ENCODE data around the gene R3HCC1L. TPM values are rescaled to one million over a fixed set of nuclear protein-coding genes. Genes with fewer than 3 reads are reported as not detected.

Gene R3HCC1L
- total and polyA plus RNA-seq, 2 of the 4 experiments (the other 2 are of a cell fraction): 8.3 to 14.7 TPM

GRCh38 chr10:98194633-98195032, 60.2 kb downstream of the R3HCC1L start:
- Histone ChIP-seq H3K9ac (ENCODE audit: low read depth, low read length) (no peak overlapping the region), H2AK5ac (ENCODE audit: low read depth, low read length) (no peak overlapping the region), H3K4me2 (ENCODE audit: low read depth, low read length) (no peak overlapping the region), H3K27me3 (ENCODE audit: control insufficient read depth, insufficient read depth, low read length) (no peaks in the 10 kb centered on the region), H2BK120ac (ENCODE audit: low read depth, low read length) (no peak overlapping the region), H3K9me1 (ENCODE audit: insufficient read depth, low read length) (no peaks in the 10 kb centered on the region), H2BK15ac (ENCODE audit: low read depth, low read length) (no peak overlapping the region), H3K4ac (ENCODE audit: low read depth, low read length) (no peak overlapping the region), H3K9me3 (ENCODE audit: control insufficient read depth, insufficient read depth, low read length) (no peaks in the 10 kb centered on the region), H4K91ac (ENCODE audit: insufficient read depth, low read depth, low read length) (no peak overlapping the region), H3K14ac (replicated peaks; ENCODE audit: low read depth, low read length) (no peak overlapping the region), H2BK5ac (ENCODE audit: low read depth, low read length, poor library complexity, severe bottlenecking) (no peak overlapping the region), H3K79me1 (ENCODE audit: low read depth in 1 of 2, low read length in 2 of 2) (peaks cover 4 to 11% of the 10 kb centered on the region in 2 experiments), H4K5ac (ENCODE audit: low read depth, low read length) (no peak overlapping the region), H4K8ac (ENCODE audit: low read depth in 2 of 2, low read length in 2 of 2) (no peak overlapping the region), H3K4me3 (ENCODE audit: insufficient read depth, low read depth, low read length) (no peak overlapping the region), H3K27ac (ENCODE audit: insufficient read depth, low read length) (no peak overlapping the region), H3K56ac (ENCODE audit: extremely low read depth, insufficient read depth, low read length) (no peak overlapping the region), H3K36me3 (ENCODE audit: control insufficient read depth, insufficient read depth, low read length) (no peaks in the 10 kb centered on the region), H3K23ac (ENCODE audit: low read depth, low read length) (no peak overlapping the region), H4K20me1 (ENCODE audit: insufficient read depth, low read length) (0 out of 2 replicates have a peak, but pooled peaks cover 2% of the 10 kb centered on the region), H3K4me1 (ENCODE audit: control insufficient read depth, insufficient read depth, low read length) (no peaks in the 10 kb centered on the region), H2AFZ (replicated peaks; ENCODE audit: low read length, poor library complexity) (no peak overlapping the region), H2AK9ac (replicated peaks; ENCODE audit: low read depth, low read length, poor library complexity) (no peak overlapping the region), H2BK20ac (ENCODE audit: low read depth, low read length) (no peak overlapping the region), H3K18ac (ENCODE audit: low read depth, low read length) (no peak overlapping the region)
- TF ChIP-seq SMC3 (IDR thresholded peaks at IDR 0.05; ENCODE audit: low read depth, low read length) (no peak), CEBPB (IDR thresholded peaks at IDR 0.05; ENCODE audit: low read depth, low read length) (no peak), MAFK (IDR thresholded peaks at IDR 0.05; ENCODE audit: low read depth, low read length) (no peak), RFX5 (IDR thresholded peaks at IDR 0.05; ENCODE audit: low read depth, low read length) (no peak), USF2 (IDR thresholded peaks at IDR 0.05; ENCODE audit: low read depth, low read length) (no peak), MXI1 (IDR thresholded peaks at IDR 0.05; ENCODE audit: borderline replicate concordance, low read depth, low read length) (no peak), MAZ (IDR thresholded peaks at IDR 0.05; ENCODE audit: borderline replicate concordance, low read depth, low read length) (no peak), CTCF (conservative IDR thresholded peaks at IDR 0.05; ENCODE audit: low read depth, low read length) (no peak), RCOR1 (IDR thresholded peaks at IDR 0.05; ENCODE audit: insufficient replicate concordance, low read length) (no peak), FOS (IDR thresholded peaks at IDR 0.05; ENCODE audit: low read depth, low read length) (no peak), RAD21 (IDR thresholded peaks at IDR 0.05; ENCODE audit: low read length) (no peak), CHD1 (IDR thresholded peaks at IDR 0.05; ENCODE audit: low read depth, low read length) (no peak), ELK1 (IDR thresholded peaks at IDR 0.05; ENCODE audit: borderline replicate concordance, low read depth, low read length) (no peak), POLR2A (IDR thresholded peaks at IDR 0.05; ENCODE audit: low read depth, low read length) (no peak), BHLHE40 (IDR thresholded peaks at IDR 0.05; ENCODE audit: low read depth, low read length) (no peak), NFE2L2 (IDR thresholded peaks at IDR 0.05; ENCODE audit: low read depth, low read length) (no peak)
- ChIA-PET CTCF (no interaction called here), POLR2A (ENCODE audit: unreplicated experiment) (no interaction called here)
- BruUV-seq (replicated peaks): no TSS peak
- dilution Hi-C loops (cut with HindIII; ENCODE audit: low sequenced_read_pairs, unreplicated experiment): no loop called here
- intact Hi-C loops (cut with micrococcal nuclease): no loop called here
- in situ Hi-C loops (cut with MboI; ENCODE audit: low sequenced_read_pairs): no loop called here
- WGBS, 2 experiments (ENCODE audit: extremely low coverage in 2 of 2, insufficient read length in 1 of 2): no CpG with 5 or more reads among the region's 3 CpGs
- DNase-seq (no peak), ATAC-seq (ENCODE audit: low read depth) (no peak)
